ENCODE data around the gene MS4A6A. TPM values are rescaled to one million over a fixed set of nuclear protein-coding genes. Genes with fewer than 3 reads are reported as not detected.

Gene MS4A6A
- total RNA-seq, 1 donor from 2014 or later: not detected

GRCh38 chr11:60145677-60146076, 37.2 kb downstream of the MS4A6A start:
- no peak overlapping the region for H3K4me3 Mint-ChIP-seq (ENCODE audit: unreplicated experiment)
- DNase-seq: no peak
- H3K4me1 Mint-ChIP-seq (ENCODE audit: low read depth, unreplicated experiment): no peaks in the 10 kb centered on the region
- no peaks in the 10 kb centered on the region for H3K9me3 Mint-ChIP-seq (ENCODE audit: unreplicated experiment)
- H3K27ac Mint-ChIP-seq (ENCODE audit: unreplicated experiment): no peak overlapping the region
- H3K27me3 Mint-ChIP-seq (ENCODE audit: unreplicated experiment): no peaks in the 10 kb centered on the region
- TF ChIP-seq CTCF (IDR thresholded peaks at IDR 0.05; ENCODE audit: partially characterized antibody, unreplicated experiment): no peak
- no peaks in the 10 kb centered on the region for H3K36me3 Mint-ChIP-seq (ENCODE audit: unreplicated experiment)

GRCh38 chr11:60143768-60144167, 39.1 kb downstream of the MS4A6A start:
- Mint-ChIP-seq H3K4me1 (ENCODE audit: low read depth, unreplicated experiment) (no peaks in the 10 kb centered on the region), H3K27me3 (ENCODE audit: unreplicated experiment) (no peaks in the 10 kb centered on the region), H3K36me3 (ENCODE audit: unreplicated experiment) (no peaks in the 10 kb centered on the region), H3K27ac (ENCODE audit: unreplicated experiment) (no peak overlapping the region), H3K9me3 (ENCODE audit: unreplicated experiment) (no peaks in the 10 kb centered on the region), H3K4me3 (ENCODE audit: unreplicated experiment) (no peak overlapping the region)
- DNase-seq: no peak
- TF ChIP-seq CTCF (IDR thresholded peaks at IDR 0.05; ENCODE audit: partially characterized antibody, unreplicated experiment): no peak

- H3K9me3 Mint-ChIP-seq (ENCODE audit: unreplicated experiment): peaks cover 5% of the 10 kb centered on the region
- no peaks in the 10 kb centered on the region for H3K27me3 Mint-ChIP-seq (ENCODE audit: unreplicated experiment)
- H3K4me1 Mint-ChIP-seq (ENCODE audit: low read depth, unreplicated experiment): no peaks in the 10 kb centered on the region
- no peak for DNase-seq
- no peak overlapping the region for H3K4me3 Mint-ChIP-seq (ENCODE audit: unreplicated experiment)
- TF ChIP-seq CTCF (IDR thresholded peaks at IDR 0.05; ENCODE audit: partially characterized antibody, unreplicated experiment): no peak
- H3K36me3 Mint-ChIP-seq (ENCODE audit: unreplicated experiment): peaks cover 8% of the 10 kb centered on the region
- no peak overlapping the region for H3K27ac Mint-ChIP-seq (ENCODE audit: unreplicated experiment)
Measured at GRCh38 chr11:60133917-60134316, 49.0 kb downstream of the MS4A6A start.

- no peak overlapping the region for H3K4me3 Mint-ChIP-seq (ENCODE audit: unreplicated experiment)
- DNase-seq: no peak
- no peak overlapping the region for H3K27ac Mint-ChIP-seq (ENCODE audit: unreplicated experiment)
- H3K9me3 Mint-ChIP-seq (ENCODE audit: unreplicated experiment): peaks cover 5% of the 10 kb centered on the region
- peaks cover 8% of the 10 kb centered on the region for H3K36me3 Mint-ChIP-seq (ENCODE audit: unreplicated experiment)
- TF ChIP-seq CTCF (IDR thresholded peaks at IDR 0.05; ENCODE audit: partially characterized antibody, unreplicated experiment): no peak
- no peaks in the 10 kb centered on the region for H3K27me3 Mint-ChIP-seq (ENCODE audit: unreplicated experiment)
- no peaks in the 10 kb centered on the region for H3K4me1 Mint-ChIP-seq (ENCODE audit: low read depth, unreplicated experiment)
Measured at GRCh38 chr11:60131912-60132311, 51.0 kb downstream of the MS4A6A start.

GRCh38 chr11:60130496-60130895, 52.4 kb downstream of the MS4A6A start:
- no peak overlapping the region for H3K4me3 Mint-ChIP-seq (ENCODE audit: unreplicated experiment)
- peaks cover 1% of the 10 kb centered on the region for H3K4me1 Mint-ChIP-seq (ENCODE audit: low read depth, unreplicated experiment)
- DNase-seq: no peak
- no peak overlapping the region for H3K27ac Mint-ChIP-seq (ENCODE audit: unreplicated experiment)
- peaks cover 7% of the 10 kb centered on the region for H3K9me3 Mint-ChIP-seq (ENCODE audit: unreplicated experiment)
- peak; percentile 18 for TF ChIP-seq CTCF (IDR thresholded peaks at IDR 0.05; ENCODE audit: partially characterized antibody, unreplicated experiment)
- peaks cover 8% of the 10 kb centered on the region for H3K36me3 Mint-ChIP-seq (ENCODE audit: unreplicated experiment)
- H3K27me3 Mint-ChIP-seq (ENCODE audit: unreplicated experiment): no peaks in the 10 kb centered on the region

Measured in glutamatergic neuron (in vitro differentiated cells).